ENCODE results near the gene ATP10A.

GRCh38 chr15:25731411-25731810 lies 131.7 kb downstream of the ATP10A start:
- TF ChIP-seq CTCF (IDR thresholded peaks at IDR 0.05) (no peak), POLR2A (IDR thresholded peaks at IDR 0.05) (no peak)

Measured in heart left ventricle (tissue), 13 donors.